ENCODE results near the gene ZCCHC7. TPM values are rescaled to one million over a fixed set of nuclear protein-coding genes. Genes with fewer than 3 reads are reported as not detected.

ZCCHC7 gene
- total and polyA plus RNA-seq, 2 experiments from 2014 or later, result 29.8 to 38.8 TPM

- Histone ChIP-seq H3K9me2 (ENCODE audit: insufficient read depth) (no peaks in the 10 kb centered on the region), H2AFZ (no peak overlapping the region), H3K4me2 (no peak overlapping the region), H4K20me1 (replicated peaks; ENCODE audit: insufficient read depth) (no peaks in the 10 kb centered on the region), H3K4me1 (ENCODE audit: insufficient read depth) (peaks cover 32% of the 10 kb centered on the region), H3F3A (replicated peaks; ENCODE audit: low read depth) (no peaks in the 10 kb centered on the region), H3K79me2 (replicated peaks; ENCODE audit: insufficient read depth) (peaks cover 16% of the 10 kb centered on the region), H3K36me3 (ENCODE audit: insufficient read depth) (no peaks in the 10 kb centered on the region), H3K27ac (ENCODE audit: low read depth) (no peak overlapping the region), H3K4me3 (no peak overlapping the region), H3K27me3 (ENCODE audit: insufficient read depth) (no peaks in the 10 kb centered on the region)
- Mint-ChIP-seq H3K27ac (peak overlapping the region; percentile 39; the same call in 1 of the 2 replicates), H3K36me3 (ENCODE audit: low read depth) (peaks cover 13% of the 10 kb centered on the region), H3K27me3 (ENCODE audit: insufficient read depth, low read depth, poor library complexity) (no peaks in the 10 kb centered on the region), H3K9me3 (peaks cover 3% of the 10 kb centered on the region; the same call in 2 of the 3 replicates), H3K4me3 (no peak overlapping the region), H3K4me1 (peaks cover 21% of the 10 kb centered on the region)
- DNase-seq (ENCODE audit: low spot score), result no peak
- no peak for TF ChIP-seq CREB1 (CRISPR knock-in tag; IDR thresholded peaks at IDR 0.05; ENCODE audit: low read depth)
- TF ChIP-seq POLR2AphosphoS5 (IDR thresholded peaks at IDR 0.05; ENCODE audit: low read depth), result no peak
- TF ChIP-seq ZNF114 (CRISPR knock-in tag; IDR thresholded peaks at IDR 0.05), result no peak
- ATAC-seq, result peak; percentile 32; the same call in 1 of the 3 replicates
Observed at GRCh38 chr9:37182718-37183117, 62.3 kb downstream of the ZCCHC7 start.

GRCh38 chr9:37184905-37185867 lies 64.8 kb downstream of the ZCCHC7 start:
- Histone ChIP-seq H3K79me2 (replicated peaks; ENCODE audit: insufficient read depth) (peaks cover 16% of the 10 kb centered on the region), H3K27me3 (ENCODE audit: insufficient read depth) (no peaks in the 10 kb centered on the region), H4K20me1 (replicated peaks; ENCODE audit: insufficient read depth) (no peaks in the 10 kb centered on the region), H3K27ac (ENCODE audit: low read depth) (peak overlapping the region; percentile 78), H3K4me1 (ENCODE audit: insufficient read depth) (peaks cover 33% of the 10 kb centered on the region), H3K4me3 (no peak overlapping the region), H3K4me2 (peak overlapping the region; percentile 8; the same call in 1 of the 2 replicates), H2AFZ (no peak overlapping the region), H3K9me2 (ENCODE audit: insufficient read depth) (no peaks in the 10 kb centered on the region), H3F3A (replicated peaks; ENCODE audit: low read depth) (no peaks in the 10 kb centered on the region), H3K36me3 (ENCODE audit: insufficient read depth) (no peaks in the 10 kb centered on the region)
- peaks cover 9% of the 10 kb centered on the region for H3K9me3 Mint-ChIP-seq
- 0 out of 2 replicates have a peak, but pooled peaks have one; percentile 23 for TF ChIP-seq ZNF462 (CRISPR knock-in tag; IDR thresholded peaks at IDR 0.05)
- TF ChIP-seq ZNF331 (CRISPR knock-in tag; IDR thresholded peaks at IDR 0.05; ENCODE audit: low read depth), result no peak
- TF ChIP-seq POLR2AphosphoS5 (IDR thresholded peaks at IDR 0.05; ENCODE audit: low read depth), result no peak
- TF ChIP-seq JUNB (IDR thresholded peaks at IDR 0.05; ENCODE audit: unreplicated experiment), result no peak
- H3K36me3 Mint-ChIP-seq (ENCODE audit: low read depth), result peaks cover 32% of the 10 kb centered on the region
- DNase-seq (ENCODE audit: low spot score) (no peak), ATAC-seq (no peak; the same call in 2 of the 3 replicates)
- peaks cover 31% of the 10 kb centered on the region for H3K4me1 Mint-ChIP-seq
- H3K4me3 Mint-ChIP-seq, result no peak overlapping the region
- peaks cover 5% of the 10 kb centered on the region for H3K27me3 Mint-ChIP-seq (ENCODE audit: insufficient read depth, low read depth, poor library complexity)
- H3K27ac Mint-ChIP-seq, result peak overlapping the region; percentile 90
